ENCODE results near the gene ZNF385C.

ZNF385C gene

GRCh38 chr17:41982026-41982760 is 116.1 kb downstream of the ZNF385C start:
- DNase-seq: no peak

- DNase-seq: no peak
Observed at GRCh38 chr17:41977991-41978390, 120.3 kb downstream of the ZNF385C start.

- no peak for DNase-seq
Observed at GRCh38 chr17:41976142-41976768, 122.0 kb downstream of the ZNF385C start.

Data from SIG-M5 (cell line).